Activated gamma-delta T cell treated with anti-CD3 and anti-CD28 coated beads, Interleukin-2, amount 50 U/mL, for 16 hours (primary cell): Measurements from ENCODE around the gene LSM7.
A peak's percentile ranks its signal among the peaks of the same experiment; 100 is the strongest.

Source experiments
- DNase-seq: peaks from one replicate; pipeline ENCODE4 v3.0.0-alpha.2; 2020; ENCODE audit warnings: low read depth

LSM7 gene

DNA sequence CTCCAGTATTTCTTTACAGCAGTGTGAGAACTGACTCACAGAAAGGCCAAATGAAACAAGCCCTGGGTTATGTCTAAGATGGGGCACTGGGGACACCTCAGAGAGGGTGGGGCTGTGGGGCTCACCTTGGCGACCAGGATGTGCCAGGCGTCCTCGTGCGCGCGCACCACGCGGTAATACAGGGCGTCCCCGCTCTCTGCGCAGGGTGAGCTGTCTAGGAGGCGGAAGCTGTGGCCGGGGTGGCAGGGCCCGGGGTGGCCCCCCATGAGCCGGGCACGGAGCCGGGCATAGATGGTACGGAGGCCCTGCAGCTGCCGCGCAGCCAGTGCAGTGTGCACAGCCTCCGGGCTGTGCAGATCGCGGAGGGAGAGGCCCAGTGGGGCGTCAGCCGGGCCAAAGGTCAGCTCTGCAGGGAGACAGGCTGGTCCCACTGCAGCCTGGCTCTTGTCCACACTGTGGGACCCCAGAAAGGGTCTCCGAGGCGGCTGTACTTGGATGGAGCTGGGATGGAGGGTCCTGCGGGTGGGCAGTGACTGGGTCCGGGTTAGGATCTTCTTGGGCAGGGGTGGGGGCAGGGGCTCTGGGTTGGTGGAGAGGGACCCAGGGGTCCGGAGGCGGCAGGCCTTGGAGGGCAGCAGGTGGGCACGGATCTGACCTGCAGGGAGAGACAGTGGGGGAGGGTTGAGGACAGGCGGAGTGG is 49.8 kb downstream of the LSM7 start:
- no peak for DNase-seq

DNA sequence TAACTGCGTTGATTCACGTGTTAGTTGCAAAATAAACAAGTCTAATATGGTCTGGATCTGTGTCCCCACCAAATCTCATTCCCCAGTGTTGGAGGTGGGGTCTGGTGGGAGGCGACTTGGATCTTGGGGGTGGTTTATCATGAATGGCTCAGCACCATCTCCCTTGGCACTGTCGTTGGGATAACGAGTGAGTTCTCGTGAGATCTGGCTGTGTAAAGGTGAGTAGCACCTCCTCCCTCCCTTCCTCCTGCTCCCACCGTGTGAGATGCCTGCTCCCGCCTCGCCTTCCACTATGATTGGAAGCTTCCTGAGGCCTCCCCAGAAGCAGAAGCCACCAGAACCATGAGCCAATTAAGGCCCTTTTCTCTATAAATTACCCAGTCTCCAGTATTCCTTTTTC is 51.2 kb downstream of the LSM7 start:
- no peak for DNase-seq

DNA sequence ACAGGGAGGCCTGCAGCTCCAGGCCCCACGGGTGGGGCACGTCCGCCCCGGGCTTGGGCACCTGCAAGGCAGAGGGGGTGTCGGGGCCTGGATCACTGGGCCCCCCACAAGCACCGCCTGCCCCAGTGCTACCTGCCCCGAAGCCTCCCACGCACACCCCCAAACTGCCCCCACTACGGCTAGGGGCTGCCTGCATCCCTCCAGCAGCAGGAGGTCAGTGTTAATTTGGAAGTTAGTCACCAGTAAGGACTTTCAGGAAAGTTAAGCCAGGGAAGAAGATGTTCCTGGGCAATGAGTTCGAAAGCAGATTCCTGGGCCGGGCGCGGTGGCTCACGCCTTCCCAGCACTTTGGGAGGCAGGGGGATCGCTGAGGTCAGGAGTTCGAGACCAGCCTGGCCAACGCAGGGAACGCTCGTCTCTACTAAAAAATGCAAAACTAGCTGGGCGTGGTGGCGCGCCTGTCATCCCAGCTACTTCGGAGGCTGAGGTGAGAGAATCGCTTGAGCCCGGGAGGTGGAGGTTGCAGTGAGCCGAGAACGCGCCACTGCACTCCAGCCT is 51.9 kb downstream of the LSM7 start:
- no peak for DNase-seq

DNA sequence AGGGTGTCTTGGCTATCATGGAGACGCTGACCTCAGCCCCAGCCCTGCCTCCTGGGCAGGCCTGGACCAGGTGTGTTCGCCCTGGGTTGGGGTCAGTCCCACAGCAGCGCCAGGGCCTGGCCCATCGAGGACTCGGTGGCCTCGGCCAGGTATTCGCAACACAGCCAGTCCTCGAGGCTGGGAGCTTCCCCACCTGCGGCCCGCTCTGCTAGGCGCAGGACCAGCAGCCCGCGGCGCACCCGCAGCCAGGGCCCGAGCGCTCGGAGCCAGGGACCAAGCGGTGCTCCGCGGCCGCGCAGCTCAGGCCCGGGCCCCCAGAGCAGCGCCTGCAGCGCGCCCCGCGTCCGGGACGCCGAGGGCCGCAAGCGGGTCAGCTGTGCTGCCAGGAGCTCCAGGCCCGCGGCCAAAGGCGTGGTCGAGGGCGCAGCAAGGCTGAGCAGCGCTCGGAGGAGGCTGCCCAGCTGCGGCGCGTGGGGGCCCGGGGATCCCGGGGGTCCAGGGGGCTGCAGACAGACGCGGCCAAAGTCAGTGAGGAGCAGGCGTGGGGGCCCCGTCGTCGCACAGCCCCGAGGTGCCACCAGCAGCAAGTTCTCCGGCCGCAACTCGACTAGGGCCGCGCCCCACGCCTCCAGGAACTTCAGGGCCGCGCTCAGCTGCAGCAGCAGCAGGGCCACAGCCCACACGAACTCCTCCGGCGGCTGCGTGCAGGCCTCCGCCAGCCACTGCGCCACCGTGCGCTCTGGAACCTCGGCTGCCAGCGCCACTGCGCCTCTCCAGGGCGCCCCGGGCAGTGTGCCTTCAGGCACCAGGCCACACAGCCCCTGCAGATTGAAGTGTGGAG is 52.6 kb downstream of the LSM7 start:
- no peak for DNase-seq

DNA sequence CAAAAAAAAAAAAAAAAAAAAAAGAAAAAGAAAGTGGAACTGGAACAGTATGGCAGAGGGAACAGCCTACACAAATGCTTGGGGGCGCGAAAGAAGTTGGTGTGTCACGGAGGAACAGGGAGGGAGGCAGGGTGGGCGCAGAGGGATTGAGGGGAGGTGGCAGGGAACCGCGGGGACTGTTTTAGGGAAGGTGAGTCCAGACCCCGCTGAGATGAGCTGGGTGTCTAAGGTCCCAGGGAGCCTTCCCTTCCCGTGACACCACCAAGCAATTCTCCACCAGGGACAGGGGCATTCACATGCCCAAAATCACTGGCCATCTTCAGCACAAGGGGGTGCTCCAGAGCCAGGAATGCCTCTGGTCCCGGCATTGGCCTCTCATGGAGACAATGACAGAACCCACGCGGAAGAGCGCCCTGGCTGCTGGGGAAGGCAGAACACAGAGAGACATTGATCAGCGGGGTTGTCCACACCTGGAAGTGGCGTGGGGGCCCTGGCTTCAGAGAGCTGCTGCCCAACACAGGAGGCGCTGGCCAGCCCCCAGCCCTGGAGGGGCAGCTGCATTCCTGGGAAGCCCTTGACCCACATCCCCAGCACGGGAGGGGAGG is 53.4 kb downstream of the LSM7 start:
- no peak for DNase-seq

DNA sequence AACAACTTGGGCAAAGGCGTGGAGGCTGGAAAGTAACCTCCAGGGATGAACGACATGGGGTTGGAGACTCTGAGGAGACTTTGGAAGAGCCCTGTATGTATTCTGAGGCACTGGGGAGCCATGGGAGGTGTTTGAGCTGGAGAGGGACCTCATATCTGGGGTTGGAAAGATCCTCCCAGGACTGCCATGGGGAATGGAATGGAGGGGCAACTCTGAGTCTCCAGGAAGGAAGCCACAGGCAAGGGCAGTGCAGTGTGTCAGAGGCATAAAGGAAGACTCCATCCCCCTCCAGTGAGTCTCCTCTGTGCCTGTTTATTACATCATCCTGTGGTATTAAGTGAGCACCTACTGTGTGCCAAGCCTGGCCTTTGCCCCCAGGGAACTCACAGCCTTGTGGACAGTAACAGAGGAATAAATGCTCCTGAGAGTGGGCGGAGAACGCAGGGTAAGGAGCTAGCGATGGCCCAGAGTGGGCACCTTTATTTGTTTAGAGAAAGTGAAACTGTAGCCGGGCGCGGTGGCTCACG is 54.1 kb downstream of the LSM7 start:
- no peak for DNase-seq

DNA sequence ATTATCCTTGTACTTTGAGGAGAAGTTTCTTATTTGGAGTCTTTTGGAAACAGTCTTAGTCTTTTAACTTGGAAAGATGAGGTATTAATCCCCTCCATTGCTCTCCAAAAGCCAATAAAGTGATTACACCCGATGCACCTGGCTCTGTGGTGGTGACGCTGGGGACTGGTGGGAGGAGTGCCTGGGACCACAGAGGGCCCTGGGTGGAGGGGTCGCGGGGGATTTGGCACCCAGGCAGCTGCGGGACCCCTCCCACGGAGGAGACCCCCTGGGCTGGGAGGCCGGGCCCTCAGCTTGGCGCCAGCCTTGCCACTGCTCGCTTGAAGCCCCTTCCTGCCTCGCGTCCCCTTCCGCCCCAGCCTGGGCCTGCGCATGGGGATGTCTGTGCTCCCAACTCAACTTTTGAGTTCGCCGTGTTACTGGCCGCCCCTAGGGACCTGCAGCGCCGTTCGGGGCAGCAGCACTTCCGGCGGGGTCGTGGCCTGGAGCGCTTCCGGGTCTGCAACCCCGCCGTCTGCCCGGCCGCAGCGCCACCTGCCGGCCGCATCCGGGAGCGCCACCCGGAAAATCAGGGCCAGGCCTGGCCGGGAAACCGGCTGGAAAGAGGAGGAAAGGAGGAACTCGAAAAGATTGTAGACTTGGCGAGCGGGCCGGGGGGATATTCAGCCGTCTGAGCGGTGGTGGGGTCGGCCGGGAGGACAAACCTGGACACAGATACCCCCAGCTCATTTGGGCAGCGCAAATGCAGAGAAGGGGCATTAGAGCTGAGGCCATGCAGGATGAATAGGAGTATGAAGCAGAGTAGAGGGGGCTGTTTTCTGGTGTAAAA is 54.8 kb downstream of the LSM7 start:
- peak; percentile 72 for DNase-seq
